GM13977 (cell line): ENCODE results near the gene NMBR.
"Not testable (repeated sequence)": the region's sequence is repeated elsewhere in the genome, so short reads cannot be mapped to it uniquely, and the experiment has no call there.

Experiments
- DNase-seq: peaks from one replicate; pipeline ENCODE4 v3.0.0; 2012; ENCODE audit warnings: low spot score
- in situ Hi-C: fragments of 300-500 bp; cut with MboI; formaldehyde crosslinking; loops from one replicate; pipeline ENCODE4 v1.12.0; 2022; ENCODE audit warnings: low sequenced_read_pairs, low pct_unique_long_range_greater_than_20kb, mixed read lengths, inconsistent platforms; ENCODE audit not compliant: unreplicated experiment
- TF ChIP-seq, protein P1 (sequence below): IDR thresholded peaks from 2 replicates; pipeline ENCODE4 v1.5.1; 2012; ENCODE audit warnings: mild to moderate bottlenecking, control low read depth; ENCODE audit not compliant: insufficient read depth; ENCODE audit errors: extremely low read depth, missing control alignments

NMBR gene

DNA sequence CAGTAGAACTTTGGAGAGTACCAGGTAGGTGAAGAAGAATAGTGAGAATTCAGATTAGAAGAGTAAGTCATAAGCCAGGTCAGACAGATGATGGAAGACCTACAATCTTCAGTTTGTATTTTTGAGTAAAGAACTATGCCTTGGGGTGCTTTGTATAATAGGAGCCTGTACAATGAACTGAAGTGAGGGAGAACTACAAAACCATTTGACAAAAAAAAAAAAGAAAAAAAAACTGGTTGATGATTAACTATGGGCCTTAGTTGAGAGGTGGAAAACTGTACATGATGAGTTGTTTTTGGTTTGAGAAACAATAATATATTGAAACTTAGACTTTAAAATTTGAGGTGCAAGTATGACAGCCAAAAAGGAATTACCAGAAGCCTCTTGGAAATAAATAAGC is 25.8 kb upstream of the NMBR start:
- no peak for DNase-seq
- TF ChIP-seq, protein P1, sequence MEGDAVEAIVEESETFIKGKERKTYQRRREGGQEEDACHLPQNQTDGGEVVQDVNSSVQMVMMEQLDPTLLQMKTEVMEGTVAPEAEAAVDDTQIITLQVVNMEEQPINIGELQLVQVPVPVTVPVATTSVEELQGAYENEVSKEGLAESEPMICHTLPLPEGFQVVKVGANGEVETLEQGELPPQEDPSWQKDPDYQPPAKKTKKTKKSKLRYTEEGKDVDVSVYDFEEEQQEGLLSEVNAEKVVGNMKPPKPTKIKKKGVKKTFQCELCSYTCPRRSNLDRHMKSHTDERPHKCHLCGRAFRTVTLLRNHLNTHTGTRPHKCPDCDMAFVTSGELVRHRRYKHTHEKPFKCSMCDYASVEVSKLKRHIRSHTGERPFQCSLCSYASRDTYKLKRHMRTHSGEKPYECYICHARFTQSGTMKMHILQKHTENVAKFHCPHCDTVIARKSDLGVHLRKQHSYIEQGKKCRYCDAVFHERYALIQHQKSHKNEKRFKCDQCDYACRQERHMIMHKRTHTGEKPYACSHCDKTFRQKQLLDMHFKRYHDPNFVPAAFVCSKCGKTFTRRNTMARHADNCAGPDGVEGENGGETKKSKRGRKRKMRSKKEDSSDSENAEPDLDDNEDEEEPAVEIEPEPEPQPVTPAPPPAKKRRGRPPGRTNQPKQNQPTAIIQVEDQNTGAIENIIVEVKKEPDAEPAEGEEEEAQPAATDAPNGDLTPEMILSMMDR = no peak
- in situ Hi-C loops = no loop called here

DNA sequence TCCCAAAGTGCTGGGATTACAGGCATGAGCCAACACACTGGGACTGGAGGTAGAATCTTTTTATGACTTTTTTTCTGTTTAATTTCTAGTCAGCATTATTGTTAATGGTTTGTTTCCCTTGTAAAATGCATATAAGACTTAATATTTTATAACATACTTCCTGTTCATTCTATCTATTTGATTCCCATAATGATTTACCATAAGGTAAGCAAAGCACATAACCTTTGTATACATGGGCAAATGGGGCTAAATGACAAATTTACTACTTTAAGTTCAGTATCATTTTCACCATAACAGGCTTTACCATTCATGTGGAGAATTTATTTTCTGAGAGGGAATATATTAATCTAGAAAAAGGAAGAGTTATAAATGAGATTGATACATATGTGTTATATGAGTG is 24.4 kb upstream of the NMBR start:
- TF ChIP-seq, protein P1 = no peak
- in situ Hi-C loops = no loop called here
- no peak for DNase-seq

DNA sequence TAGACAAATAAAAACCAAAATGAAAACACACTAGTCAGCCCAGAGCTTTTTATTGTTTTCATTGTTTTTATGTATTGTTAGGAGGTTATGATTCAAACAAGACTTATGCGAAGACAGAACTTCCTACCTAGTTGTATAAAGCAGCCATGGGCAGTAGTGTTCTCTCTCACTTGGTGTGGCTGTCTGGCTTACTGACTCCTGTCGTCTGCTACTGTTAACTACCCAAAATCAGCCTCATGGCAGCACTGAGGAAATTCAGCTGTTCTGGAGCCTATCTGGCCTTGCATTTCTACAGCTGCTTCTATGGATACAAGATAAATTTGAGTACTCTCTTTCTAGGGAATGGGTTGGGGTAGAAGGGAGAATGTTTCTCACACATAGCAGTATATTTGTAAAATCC is 20.6 kb upstream of the NMBR start:
- TF ChIP-seq, protein P1 = no peak
- in situ Hi-C loops = no loop called here
- no peak for DNase-seq

DNA sequence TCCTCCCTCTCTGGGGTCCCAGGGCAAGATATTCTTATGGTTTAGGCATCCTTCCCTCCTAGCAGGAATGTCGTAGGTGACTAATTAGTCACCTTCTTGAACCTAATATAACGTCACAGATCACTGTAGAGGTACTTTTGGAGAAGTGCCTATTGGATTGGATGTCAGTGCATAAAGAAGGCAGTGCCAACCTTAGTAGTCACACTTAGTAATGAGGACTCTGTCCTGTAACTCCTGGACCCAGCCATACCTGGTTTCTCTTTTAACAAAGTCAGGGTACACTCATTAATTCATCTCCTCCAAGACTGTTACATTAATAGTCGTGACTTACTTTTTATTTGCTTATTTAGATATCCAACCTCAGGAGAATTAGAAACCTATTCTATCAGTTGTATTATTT is 20.1 kb upstream of the NMBR start:
- in situ Hi-C loops = no loop called here
- TF ChIP-seq, protein P1 = no peak
- DNase-seq = no peak

DNA sequence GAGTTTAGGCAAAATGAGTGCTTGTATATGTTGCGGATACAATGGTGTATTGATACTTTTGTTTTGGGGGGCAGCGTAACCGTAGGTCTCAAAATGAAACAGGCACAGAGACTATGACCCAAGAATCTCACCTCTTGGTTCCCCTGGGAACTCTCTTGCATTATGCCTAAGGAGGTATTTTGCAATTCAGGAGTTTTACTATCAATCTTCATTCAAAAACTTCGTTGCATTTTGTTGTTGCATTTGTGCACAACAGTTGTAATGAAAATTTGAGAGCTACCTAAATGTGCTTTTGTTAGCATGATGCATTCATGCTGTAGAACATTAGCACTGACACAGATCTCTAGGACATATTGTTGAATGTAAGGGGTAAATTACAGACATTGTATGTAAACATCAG is 18.3 kb upstream of the NMBR start:
- DNase-seq = no peak
- TF ChIP-seq, protein P1 = no peak
- in situ Hi-C loops = no loop called here

DNA sequence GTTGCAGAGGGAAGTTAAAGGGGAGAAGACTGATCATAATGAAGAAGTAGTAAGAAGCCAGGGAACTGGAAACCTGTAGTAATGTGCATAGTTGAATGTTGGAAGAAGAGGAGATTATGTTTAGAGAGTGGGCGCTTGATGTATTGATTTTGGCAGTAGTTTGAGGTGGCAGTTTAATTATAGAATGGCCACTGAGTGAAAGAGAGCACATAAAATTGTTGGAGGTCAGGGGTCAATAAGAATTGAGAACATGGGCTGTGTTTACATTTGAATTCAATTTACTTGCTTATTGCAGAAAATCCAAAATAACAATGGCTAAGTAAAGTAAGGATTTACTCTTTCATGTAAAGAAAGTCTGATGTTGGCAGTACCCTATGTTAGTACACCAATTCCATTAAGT is 15.9 kb upstream of the NMBR start:
- TF ChIP-seq, protein P1 = no peak
- in situ Hi-C loops = no loop called here
- DNase-seq = no peak

DNA sequence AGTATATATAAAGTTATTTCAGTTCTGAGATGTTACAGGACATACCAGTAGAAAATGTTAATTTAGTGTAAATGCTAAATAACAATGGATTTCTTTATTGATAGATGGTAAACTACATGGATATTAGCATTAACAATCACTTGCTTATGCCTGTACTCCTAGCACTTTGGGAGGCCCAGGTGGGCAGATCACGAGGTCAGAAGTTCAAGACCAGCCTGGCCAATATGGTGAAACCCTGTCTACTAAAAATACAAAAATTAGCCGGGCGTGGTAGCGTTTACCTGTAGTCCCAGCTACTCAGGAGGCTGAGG is 9.8 kb upstream of the NMBR start:
- in situ Hi-C loops, DNase-seq: not testable (repeated sequence)
